ENCODE data around the gene CBFA2T2.
"Not testable (repeated sequence)": the region's sequence is repeated elsewhere in the genome, so short reads cannot be mapped to it uniquely, and the experiment has no call there.

CBFA2T2 gene

DNA sequence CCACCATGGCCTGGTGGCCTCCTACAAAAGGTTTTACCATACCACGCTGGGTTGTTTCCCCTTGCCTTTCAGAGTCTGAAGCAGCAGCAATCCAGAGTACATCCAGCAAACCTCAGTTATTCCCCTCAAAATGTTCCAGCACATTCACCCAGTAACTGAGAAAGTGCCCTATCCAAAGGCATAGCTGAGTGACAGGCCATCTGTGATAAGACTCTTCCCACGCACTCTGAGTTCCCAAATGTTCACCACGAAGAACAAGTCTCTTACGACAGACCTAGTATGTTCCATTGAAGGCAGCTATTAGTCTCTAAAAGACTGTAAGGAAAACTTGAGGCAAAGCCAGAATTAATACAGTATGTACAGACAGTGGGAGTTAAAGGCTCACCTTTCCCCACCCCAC, 140.6 kb downstream of the CBFA2T2 start:
- no peak for DNase-seq

DNA sequence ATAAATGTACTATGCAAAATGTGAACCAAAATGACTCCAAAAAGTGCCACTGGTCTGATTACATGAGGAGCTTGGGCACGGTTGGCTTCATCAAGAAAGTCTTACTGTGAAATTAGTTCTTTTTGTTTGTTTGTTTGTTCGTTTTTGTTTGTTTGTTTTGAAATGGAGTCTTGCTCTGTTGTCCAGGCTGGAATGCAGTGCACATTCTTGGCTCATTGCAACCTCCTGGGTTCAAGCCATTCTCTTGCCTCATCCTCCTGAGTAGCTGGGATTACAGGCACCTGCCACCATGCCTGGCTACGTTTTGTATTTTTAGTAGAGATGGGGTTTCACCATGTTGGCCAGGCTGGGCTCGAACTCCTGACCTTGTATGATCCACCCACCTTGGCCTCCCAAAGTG, 142.0 kb downstream of the CBFA2T2 start:
- DNase-seq: not testable (repeated sequence)

DNA sequence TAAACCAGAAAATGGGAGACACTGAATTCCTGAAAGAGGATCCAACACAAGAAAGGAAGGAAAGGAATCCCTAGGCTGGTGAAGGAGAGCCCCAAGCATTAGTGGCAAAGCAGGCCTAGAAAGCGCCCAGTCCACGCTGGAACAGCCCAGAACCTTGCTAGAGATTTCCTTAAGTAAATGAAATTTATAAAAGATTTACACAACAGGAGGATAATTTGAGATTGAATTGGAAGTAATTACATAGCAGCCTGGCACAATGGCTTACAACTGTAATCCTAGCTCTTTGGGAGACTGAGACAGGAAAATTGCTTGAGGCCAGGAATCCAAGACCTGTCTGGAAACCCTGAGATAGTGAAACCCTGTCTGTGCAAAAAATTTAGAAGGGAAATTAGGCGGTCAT, 145.4 kb downstream of the CBFA2T2 start:
- DNase-seq: no peak

DNA sequence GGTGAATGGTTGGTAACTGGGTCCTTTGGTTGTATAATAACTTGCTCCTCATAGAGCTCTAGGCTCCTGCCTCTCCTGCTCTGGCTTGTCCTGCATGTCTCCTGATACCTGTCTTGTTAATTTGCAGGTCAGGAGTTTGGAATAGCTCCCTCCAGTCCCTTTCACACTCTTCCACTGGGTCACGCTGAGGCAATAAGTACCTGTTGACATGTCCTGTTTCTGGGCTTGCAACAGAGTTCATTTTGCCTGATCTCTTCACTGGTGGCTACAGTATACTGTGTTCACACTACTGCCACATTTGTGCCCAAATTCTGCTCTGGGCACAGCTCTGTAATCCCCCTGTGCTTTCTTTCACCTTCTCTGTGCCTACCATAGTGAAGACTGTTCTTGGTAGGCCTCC, 146.9 kb downstream of the CBFA2T2 start:
- DNase-seq: no peak

DNA sequence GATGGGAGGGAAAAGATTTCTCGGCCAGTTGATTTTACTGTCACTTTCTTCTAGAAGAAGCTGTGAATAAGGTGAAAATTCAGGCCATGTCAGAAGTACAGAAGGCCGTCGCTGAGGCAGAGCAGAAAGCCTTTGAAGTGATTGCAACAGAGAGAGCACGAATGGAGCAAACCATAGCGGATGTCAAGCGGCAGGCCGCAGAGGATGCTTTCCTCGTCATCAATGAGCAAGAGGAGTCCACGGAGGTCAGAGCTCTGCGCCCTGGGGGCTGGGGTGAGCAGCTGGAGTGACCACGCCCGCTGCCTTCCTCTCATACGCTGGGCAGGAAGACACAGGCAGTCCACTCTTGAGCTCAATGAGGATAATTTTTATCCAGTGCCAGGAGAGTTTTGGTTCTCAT, 150.4 kb downstream of the CBFA2T2 start:
- no peak for DNase-seq

DNA sequence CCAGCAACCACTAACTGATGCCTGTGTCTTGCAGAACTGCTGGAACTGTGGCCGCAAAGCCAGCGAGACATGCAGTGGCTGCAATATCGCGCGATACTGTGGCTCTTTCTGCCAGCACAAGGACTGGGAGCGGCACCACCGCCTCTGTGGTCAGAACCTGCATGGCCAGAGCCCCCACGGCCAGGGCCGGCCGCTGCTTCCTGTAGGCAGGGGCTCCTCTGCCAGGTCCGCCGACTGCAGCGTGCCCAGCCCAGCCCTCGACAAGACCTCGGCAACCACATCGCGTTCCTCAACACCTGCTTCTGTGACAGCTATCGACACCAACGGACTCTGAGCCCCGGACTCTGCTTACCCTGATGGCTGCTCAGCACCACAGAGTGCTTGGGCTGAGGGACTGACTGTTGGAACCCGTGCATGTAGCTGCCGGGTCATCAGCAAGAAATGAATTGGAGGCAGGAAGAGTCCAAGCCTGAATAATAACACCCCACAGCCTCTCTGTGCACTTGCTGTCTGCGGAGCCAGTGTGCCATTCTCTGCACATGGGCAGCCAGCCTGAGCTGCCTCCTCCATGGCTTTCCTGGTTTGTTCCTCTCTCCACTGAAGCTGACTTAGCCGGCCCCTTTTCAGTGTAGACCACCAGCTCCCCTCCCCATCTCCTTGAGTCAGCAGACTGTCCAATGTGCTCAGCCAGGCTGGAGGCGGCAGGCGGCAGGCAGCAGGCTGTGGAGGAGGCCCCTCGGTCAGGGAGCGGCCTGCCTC, 154.6 kb downstream of the CBFA2T2 start:
- no peak for DNase-seq

DNA sequence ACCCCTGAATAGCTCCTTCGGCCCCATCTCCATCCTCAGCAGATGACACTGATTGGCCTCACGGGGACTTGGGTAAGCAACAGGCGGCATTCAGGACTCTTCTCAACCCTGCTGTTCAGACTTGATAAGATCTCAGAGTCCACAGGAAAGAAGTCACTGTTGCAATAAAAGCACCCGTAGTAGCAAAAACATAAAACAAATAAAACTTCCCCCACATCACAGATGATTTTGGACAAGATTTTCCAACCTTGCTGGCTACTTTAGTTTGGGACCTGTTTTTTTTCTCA, 155.1 kb downstream of the CBFA2T2 start:
- DNase-seq: no peak

DNA sequence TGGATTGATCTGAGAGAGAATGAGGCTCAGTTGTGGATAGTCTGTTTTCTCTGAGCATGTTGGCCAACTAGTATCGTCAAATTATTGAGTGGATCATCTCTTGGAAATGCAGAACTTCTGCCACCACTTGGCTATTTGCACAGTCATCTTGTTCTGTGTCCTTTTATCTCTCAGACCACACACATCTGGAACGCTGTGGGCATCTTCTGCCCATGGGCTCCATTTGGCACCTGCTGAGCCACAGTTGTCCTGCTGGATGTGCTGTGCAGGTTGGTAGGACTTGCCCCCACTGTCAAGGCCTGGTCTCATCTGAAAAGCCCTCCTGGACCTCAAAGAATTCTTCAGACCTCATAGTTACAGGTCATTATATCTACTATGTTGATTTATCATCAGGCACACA, 155.5 kb downstream of the CBFA2T2 start:
- no peak for DNase-seq

DNA sequence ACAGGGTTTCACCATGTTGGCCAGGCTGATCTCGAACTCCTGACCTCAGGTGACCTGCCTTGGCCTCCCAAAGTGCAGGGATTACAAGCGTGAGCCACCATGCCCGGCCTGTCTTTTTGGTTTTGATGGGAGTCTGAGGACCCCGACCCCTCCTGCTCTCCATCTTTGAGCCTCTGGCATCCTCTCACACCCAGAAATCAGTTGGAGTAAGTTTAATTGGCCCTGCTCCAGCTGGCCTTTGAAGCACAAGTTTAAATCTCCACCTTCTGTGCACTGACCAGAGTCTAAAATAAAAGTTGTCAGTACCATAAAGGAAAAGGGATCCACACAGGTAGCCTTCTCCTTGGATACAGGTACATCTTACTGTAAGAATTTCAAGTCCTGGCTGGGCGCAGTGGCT, 156.3 kb downstream of the CBFA2T2 start:
- no peak for DNase-seq

DNA sequence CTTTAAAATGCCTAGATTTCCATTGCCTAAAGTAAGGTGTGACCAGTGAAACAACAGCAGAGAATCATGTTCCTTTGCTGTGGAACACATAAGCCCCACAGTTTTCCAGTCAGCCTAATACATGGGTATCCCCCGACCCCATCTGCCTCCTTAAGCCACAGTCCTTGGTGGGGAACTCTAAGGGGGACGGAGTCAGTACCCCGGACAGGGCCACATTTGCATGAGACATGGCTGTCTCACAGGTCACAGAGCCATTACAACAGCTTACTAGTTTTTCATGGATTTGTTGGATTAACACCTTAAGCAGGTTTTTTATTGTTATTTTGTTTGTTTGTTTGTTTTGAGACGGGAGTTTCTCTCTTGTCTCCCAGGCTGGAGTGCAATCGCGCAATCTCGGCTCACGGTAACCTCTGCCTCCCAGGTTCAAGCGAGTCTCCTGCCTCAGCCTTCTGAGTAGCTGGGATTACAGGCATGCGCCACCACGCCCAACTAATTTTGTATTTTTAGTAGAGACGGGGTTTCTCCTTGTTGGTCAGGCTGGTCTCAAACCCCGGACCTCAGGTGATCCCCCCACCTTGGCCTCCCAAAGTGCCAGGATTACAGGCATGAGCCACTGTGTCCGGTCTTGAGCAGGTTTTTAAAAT, 157.2 kb downstream of the CBFA2T2 start:
- not testable (repeated sequence) for DNase-seq

DNA sequence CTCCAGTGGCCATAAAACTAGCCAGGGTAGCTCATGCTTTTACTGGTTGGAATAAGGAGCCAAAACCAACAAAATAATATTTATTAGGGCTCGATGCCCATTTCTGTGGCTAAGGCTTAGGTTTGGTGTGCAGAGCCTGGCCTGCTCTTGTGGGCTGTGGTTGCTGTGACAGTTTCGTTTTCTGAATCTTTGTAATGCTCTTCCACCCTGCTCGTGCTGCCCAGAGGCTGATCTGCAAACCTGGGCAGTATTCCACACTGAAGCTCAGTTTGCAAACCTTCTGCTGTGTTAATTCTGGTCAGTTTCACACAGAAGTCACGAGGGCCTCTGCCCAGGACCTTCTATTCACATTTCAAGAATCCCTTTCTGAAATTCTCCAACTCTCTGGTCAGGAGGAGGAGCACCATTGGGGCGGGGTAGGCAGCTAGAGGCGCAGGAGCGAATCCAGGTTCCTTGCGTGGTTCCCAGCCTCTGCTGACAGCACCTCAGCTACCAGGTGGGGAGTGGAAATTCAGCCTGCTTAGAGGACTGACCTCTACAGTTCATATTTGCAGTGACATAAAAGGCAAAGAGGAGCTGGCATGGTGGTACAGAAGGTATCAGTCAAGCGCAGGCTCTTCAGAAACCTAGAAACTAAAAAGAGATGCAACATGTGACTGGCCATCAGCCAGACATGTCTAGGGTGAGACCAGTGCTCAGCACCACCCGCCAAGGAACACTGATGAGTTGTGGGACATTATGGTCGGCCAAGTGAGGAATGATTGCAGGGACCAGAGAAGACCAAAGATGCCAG, 157.9 kb downstream of the CBFA2T2 start:
- peak; percentile 90 for DNase-seq

DNA sequence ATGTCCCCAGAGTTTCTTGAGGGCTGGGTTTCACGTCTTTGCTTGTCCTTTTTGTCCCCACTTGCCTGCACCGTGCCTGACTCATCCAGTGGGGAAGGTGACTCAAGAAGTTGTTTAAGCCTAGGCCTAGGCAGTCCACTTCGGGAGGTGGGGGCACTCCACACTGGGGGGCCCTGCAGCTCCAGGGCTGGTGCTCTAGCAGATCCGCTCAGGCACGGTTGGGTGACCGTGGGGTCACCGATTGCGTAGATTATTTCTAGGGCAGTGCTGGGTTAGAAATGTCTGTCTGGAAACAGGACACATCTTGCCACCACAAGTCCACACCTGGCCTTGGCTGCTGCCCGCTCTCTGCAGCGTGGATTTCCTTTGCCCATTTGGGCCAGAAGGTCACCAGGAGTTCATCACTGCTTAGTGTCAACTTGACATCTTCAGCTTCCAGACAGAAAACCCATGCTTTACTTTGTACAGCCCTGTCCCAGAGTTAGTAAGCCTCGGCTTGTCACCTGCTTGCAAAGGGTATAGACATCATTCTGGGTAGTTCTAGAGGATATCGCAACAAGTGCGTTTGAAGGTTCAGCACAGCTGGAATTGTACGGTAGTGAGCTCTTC, 158.6 kb downstream of the CBFA2T2 start:
- DNase-seq: peak; percentile 86

DNA sequence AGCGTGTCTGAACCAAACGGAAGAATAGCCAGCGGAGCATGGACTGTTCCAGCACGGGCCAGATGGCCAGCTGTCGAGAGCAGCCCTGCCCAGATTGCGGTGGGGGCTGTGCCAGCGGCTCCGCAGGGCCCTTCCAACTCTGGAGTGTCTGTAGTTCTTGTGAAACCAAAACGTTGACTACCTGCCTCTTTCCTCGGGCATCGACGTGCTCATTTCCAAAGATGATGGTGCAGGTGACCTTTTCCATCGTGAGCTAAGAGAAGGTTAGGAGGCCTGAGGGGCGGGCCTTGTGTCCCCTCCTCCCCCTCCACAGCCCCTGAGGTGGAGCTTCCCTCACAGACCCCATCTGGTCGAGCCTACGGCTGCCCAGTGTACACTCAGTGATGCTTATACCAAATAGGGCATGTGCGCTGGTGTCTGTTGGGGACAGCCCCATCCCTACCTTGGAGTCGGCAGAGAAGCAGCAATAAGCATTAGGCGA, 159.3 kb downstream of the CBFA2T2 start:
- no peak for DNase-seq

DNA sequence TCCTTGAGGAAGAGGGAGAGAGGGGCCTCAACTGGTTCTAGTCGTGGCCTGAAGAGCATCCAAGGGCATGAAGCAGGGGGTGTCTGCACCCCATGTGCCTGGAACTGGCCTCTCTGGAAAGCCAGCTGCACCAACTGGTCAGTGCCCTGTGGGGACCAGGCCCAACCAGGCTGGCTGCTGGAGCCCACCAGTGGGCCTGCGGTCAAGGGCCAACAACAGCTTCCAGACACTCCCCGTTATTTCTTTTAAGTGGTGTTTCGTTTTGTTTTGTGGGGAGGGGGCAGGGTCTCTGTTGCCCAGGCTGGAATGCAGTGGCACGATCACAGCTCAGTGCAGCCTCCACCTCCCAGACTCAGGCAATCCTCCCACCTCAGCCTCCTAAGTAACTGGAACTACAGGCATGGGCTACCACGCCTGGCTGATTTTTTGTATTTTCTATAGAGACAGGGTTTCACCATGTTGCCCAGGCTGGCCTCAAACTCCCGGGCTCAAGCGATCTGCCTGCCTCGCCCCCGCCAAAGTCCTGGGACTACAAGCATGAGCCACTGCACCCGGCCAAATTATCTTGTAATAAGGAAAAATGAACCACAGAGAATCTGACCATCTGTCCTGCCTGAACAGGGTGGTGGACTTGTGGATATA, 160.3 kb downstream of the CBFA2T2 start:
- no peak for DNase-seq

DNA sequence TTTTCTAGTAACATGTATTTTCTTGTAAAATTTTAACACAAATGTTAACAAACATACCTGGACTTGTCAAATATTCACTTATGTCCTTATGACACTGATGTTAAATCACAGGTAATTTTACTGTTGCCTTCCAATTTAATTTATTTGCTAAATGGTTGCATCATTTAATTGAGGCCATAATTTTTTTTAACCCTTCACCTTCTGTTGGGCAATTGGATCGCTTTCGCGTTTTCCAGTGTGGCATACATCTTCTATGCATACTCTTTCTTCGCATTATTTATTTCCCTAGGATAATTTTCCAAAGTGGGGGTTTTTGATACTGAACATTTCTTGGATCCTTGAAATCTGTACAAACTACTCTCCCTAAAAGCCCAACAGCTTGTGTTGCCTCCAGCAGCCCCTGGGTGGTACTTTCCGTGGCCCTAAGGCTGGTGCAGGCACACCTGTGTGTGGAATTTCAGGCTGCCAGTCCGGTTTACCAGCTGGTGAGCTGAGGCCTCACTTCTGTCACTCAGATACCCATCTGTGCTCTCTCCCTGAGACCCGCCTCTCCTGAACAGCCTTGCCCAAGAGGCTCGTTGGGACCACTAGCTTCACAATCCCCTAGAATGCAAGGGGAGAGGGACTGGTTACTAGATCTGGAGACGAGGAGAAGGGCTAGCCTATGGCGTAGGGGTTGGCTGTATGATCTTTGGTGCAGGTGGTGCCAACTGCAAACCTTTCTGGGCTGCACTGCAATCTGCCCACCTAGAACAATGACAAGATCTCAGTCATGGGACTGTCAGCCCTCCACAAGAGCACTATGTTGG, 161.1 kb downstream of the CBFA2T2 start:
- DNase-seq: no peak

DNA sequence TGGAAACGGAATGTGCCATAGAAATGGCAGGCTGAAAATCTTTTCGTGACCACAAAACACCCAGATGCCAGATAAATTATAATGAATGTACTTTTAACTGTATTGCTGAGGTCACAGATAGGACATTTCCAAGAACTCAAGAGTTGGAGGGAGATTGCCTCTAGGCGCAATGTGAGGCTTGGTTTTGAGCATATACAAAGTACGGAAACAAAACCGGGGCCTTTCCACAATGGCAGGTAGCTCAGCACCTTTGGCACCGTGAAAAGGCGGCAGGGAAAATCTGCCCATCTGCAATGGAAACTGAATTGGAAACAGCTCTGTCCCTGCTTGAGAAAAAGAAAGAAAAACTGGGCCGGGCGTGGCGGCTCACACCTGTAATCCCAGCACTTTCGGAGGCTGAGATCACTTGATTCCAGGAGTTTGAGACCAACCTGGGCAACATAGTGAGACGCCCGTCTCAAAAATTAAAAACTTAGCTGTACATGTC, 161.7 kb downstream of the CBFA2T2 start:
- no peak for DNase-seq

DNA sequence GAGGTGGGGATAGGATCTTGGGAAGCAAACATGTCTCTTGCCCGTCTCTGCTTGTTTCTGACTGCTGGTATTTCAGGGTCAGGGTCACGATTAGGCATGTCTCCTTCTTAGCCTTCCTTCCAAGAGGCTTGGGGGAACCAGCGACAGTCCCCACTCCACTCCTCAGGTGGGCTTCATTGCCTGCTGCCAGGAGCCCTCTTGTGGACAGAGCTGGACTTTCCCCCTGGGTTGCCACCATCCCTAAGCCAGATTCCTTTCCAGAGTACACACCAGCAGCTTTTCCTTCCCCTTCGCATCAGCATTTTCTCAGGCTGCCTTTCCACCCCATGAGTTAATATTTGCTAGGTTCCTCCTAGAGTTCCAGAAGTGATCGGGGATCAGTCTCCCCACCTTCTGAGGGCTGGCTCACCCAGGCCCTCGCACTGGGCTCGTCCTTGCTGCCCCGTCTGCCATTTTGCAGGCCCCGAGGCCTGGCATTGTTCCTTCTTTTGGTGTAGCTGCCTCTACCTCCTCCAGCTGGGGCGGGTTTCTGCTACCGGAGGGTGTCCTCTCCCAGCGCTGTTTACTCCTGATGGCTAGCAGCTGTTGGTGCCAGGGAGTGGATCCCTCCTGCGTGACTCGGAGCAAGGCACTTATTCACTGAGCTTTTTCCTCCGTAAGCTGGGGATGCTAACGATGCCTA, 163.5 kb downstream of the CBFA2T2 start:
- peak; percentile 51 for DNase-seq

DNA sequence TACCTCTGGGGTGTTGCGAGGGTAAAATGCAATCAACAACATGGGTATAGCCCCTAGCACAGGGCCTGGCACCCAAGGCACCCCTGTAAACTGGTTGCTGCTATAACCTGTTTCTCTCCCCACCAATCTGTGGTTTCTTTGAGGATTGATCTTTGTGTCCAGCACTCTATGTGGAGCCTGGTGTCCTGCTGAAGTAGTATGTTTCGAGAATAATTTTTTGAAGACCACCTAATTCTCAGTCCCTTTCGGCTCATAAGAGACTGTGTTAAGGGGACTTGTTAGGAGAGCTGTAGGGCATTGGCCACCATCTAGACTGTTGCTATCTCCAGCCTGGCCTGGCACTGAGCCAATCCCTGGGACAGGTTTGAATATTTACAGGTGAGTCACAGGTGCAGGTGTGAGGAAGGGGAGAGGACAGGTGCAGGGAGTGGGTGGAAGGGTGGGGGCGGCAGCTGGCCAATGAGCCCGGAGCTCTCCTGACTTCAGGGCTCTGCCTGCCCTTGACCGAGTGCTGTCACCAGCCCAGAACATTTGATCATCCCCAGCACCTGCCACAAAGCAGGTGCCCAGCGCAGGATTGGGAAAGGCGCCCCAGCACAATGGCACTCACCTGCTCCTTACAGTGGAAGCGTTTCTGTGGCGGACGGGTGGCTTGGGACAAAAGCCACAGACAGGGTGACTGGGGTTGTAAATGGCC, 164.2 kb downstream of the CBFA2T2 start:
- DNase-seq: peak; percentile 86

DNA sequence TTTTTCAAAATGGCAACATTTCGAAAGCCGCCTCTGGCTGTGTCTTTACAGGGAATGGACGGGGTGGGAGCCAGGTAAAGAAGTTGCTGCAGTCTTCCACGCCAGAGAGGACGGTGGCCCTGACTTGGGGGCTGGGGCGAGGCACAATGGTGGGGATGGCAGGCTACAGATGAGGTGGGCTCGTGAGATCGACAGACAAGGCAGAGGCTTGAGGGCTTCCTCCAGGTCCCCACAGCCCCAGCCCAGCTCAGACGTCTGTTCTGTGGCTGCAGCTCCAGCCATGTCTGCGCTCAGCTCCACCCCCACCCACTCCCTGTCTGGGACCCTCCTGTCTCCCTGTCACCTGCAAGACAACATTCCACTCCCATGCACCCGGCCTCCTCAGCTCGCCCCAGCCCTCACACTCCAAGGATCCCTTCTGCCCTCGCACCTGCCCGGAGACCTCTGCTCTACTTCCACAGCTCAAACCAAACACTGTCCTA, 164.8 kb downstream of the CBFA2T2 start:
- no peak for DNase-seq

DNA sequence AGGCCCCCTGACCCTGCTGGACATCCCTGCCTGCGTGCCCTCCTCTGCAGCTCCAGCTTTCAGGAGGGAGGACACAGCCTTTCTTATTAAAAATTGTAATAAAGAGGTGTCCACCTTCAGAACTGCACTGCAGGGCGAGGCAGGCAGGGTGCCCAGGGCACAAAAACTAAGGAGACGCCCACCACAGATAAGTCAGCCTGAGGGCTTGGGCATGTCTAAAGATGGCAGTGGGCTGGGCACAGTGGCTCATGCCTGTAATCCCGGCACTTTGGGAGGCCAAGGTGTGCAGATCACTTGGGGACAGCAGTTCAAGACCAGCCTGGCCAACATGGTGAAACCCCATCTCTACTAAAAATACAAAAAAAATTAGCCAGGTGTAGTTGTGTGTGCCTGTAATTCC, 165.3 kb downstream of the CBFA2T2 start:
- DNase-seq: no peak

Measured in RPMI8226 (cell line).